Stomach (tissue), 9 donors: Measurements from ENCODE around the gene TGM1. TPM values are rescaled to one million over a fixed set of nuclear protein-coding genes. Genes with fewer than 3 reads are reported as not detected.

ENCODE experiments used
- DNase-seq, 2 donors: peaks; one replicate each; pipeline versions ENCODE4 v3.0.0 to v3.0.0-alpha.2; 2013 to 2019
- H3K27ac ChIP-seq, 5 donors: fragments of 200-600 bp in 4 of 5; sonication (generic) in 4 of 5; one replicate each; pipeline ENCODE4 v1.5.1; 2013 to 2019; ENCODE audit warnings: mild to moderate bottlenecking in 1 of 5, moderate library complexity in 1 of 5
- H3K27me3 ChIP-seq, 3 donors: fragments of 200-600 bp; sonication (generic); one replicate each; pipeline ENCODE4 v1.5.1; 2017 to 2019; ENCODE audit warnings: mixed run types in 1 of 3
- H3K36me3 ChIP-seq, 4 donors: fragments of 200-600 bp; sonication (generic); 1 replicate in 3 of 4; 2 replicates in 1 of 4; pipeline ENCODE4 v1.5.1; 2016 to 2019
- H3K4me1 ChIP-seq, 4 donors: fragments of 200-600 bp; sonication (generic); one replicate each; pipeline ENCODE4 v1.5.1; 2016 to 2019
- H3K4me3 ChIP-seq, 4 donors: fragments of 200-600 bp; sonication (generic) in 3 of 4; one replicate each; pipeline ENCODE4 v1.5.1; 2016 to 2019; ENCODE audit warnings: mild to moderate bottlenecking in 1 of 4
- H3K9me3 ChIP-seq, 4 donors: fragments of 200-600 bp; sonication (generic); one replicate each; pipeline ENCODE4 v1.5.1; 2016 to 2019
- EP300 ChIP-seq: sonication (generic); formaldehyde crosslinking; IDR thresholded peaks from one replicate; pipeline ENCODE4 v1.6.1; 2017; ENCODE audit warnings: antibody characterized with exemption
- POLR2A ChIP-seq, 4 donors: fragments of 450-650 bp; IDR thresholded peaks; one replicate each; pipeline ENCODE4 v1.6.1; 2016; ENCODE audit warnings: antibody characterized with exemption in 4 of 4, control low read depth in 2 of 4, mild to moderate bottlenecking in 1 of 4, moderate library complexity in 1 of 4
- POLR2AphosphoS5 ChIP-seq, 3 donors: sonication (generic); formaldehyde crosslinking; IDR thresholded peaks; one replicate each; pipeline ENCODE4 v1.6.1; 2016; ENCODE audit warnings: antibody characterized with exemption in 3 of 3
- WGBS, 5 donors: extraction: QIAGEN DNeasy Blood & Tissue Kit in 3 of 5; methylation state at CpG; one replicate each; pipeline versions ENCODE4 v1.1.5 to v1.1.7; 2013 to 2018; 5-methylcytosine and 5-hydroxymethylcytosine counted together
- intact Hi-C: fragments of 100-400 bp; cut with DNase I; formaldehyde crosslinking; loops from one replicate; pipeline ENCODE4 v1.15.1; 2023; ENCODE audit warnings: low total_unique reads
- polyA plus RNA-seq, 3 donors: library from polyadenylated mRNA; stranded (reverse); fragments of 200-250 nt; gene quantifications; one replicate each; pipeline ENCODE4 v1.2.3, GENCODE V29; 2013
- total RNA-seq, 5 donors: library from RNA; depleted of rRNA; stranded (reverse); fragments of >200 nt; gene quantifications; one replicate each; pipeline versions ENCODE4 v1.1.0 to v1.2.3, GENCODE V29; 2014 to 2016
- TF ChIP-seq, protein P1 (sequence below), 7 experiments: fragments of 450-650 bp in 4 of 7; fragments of 200-600 bp in 3 of 7; sonication (generic) in 3 of 7; IDR thresholded peaks; one replicate each; pipeline ENCODE4 v1.5.1; 2016 to 2019; ENCODE audit warnings: antibody characterized with exemption in 7 of 7, control low read depth in 2 of 7, mild to moderate bottlenecking in 1 of 7
- donor health status: healthy with polysubstance abuse.
- donor health status: Bipolar disorder and iron deficiency.
- donor health status: healthy.

The TGM1 gene
- total and polyA plus RNA-seq, 8 donors: 1.7 to 131 (median 5.1) TPM

GRCh38 chr14:24282736-24283135, 19.8 kb upstream of the TGM1 start:
- 76 to 100% (median 81%) methylated on average over 1 to 3 of the region's 3 CpGs for WGBS, 5 donors

GRCh38 chr14:24281636-24282035, 18.7 kb upstream of the TGM1 start:
- no peak for DNase-seq
- Histone ChIP-seq H3K27me3 (no peaks in the 10 kb centered on the region), H3K9me3 (no peaks in the 10 kb centered on the region), H3K4me1 (peaks cover 0 to 37% (median 3%) of the 10 kb centered on the region in 4 donors), H3K36me3 (no peaks in the 10 kb centered on the region), H3K4me3 (no peak overlapping the region), H3K27ac (no peak overlapping the region)
- TF ChIP-seq EP300: no peak
- no peak for TF ChIP-seq POLR2A (IDR thresholded peaks at IDR 0.05)
- TF ChIP-seq, protein P1, sequence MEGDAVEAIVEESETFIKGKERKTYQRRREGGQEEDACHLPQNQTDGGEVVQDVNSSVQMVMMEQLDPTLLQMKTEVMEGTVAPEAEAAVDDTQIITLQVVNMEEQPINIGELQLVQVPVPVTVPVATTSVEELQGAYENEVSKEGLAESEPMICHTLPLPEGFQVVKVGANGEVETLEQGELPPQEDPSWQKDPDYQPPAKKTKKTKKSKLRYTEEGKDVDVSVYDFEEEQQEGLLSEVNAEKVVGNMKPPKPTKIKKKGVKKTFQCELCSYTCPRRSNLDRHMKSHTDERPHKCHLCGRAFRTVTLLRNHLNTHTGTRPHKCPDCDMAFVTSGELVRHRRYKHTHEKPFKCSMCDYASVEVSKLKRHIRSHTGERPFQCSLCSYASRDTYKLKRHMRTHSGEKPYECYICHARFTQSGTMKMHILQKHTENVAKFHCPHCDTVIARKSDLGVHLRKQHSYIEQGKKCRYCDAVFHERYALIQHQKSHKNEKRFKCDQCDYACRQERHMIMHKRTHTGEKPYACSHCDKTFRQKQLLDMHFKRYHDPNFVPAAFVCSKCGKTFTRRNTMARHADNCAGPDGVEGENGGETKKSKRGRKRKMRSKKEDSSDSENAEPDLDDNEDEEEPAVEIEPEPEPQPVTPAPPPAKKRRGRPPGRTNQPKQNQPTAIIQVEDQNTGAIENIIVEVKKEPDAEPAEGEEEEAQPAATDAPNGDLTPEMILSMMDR (IDR thresholded peaks at IDR 0.05): no peak
- no peak for TF ChIP-seq POLR2AphosphoS5 (IDR thresholded peaks at IDR 0.05)
- 87 to 93% (median 91%) methylated on average over 7 of the region's 7 CpGs for WGBS, 5 donors
- intact Hi-C loops: no loop called here

More at GRCh38 chr14:24282736-24283135, 19.8 kb upstream of the TGM1 start:
- intact Hi-C loops: no loop called here
- no peaks in the 10 kb centered on the region for H3K9me3 ChIP-seq
- no peak for DNase-seq
- no peak for TF ChIP-seq POLR2A (IDR thresholded peaks at IDR 0.05)
- no peak for TF ChIP-seq EP300
- TF ChIP-seq, protein P1 (IDR thresholded peaks at IDR 0.05): no peak
- H3K27ac ChIP-seq: no peak overlapping the region
- H3K27me3 ChIP-seq: no peaks in the 10 kb centered on the region
- H3K4me3 ChIP-seq: no peak overlapping the region
- H3K36me3 ChIP-seq: no peaks in the 10 kb centered on the region
- H3K4me1 ChIP-seq: peaks cover 0 to 26% (median 3%) of the 10 kb centered on the region in 4 donors

DNA sequence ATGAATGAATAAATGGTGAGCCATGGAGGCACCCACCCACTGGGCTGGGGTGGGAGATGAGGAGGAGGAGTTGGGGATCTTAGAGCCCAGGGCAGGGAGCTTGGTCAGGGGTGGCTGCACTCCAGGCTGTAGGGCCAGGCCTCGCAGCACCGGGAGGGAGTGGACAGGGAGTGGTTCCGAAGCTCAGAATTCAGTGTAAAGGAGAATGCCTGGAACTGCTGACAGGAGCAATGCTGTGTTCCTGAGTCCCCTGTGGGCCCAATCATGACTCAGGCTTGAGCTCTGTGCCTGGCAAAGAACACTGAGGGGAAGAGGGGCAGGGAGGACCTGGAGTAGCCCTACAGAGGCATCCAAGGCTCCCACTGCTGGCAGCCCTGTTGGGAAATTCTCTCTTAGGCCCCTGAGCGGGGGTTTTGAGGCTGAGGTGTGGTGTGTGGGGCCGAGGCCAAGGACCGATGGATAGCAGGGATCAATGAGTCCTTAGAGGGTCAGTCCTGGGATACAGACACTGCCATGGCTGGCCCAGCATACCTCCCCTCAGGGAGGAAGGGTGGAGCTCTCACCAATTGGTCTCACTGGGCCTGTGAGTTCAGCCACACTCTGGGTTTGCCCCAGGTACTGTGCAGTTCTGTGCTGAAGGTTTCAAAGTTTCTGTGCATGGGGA, 18.0 kb upstream of the TGM1 start:
- intact Hi-C loops: no loop called here
- H3K9me3 ChIP-seq: no peaks in the 10 kb centered on the region
- 81 to 88% (median 86%) methylated on average over 4 to 6 of the region's 6 CpGs for WGBS, 5 donors
- H3K4me3 ChIP-seq: no peak overlapping the region
- H3K27me3 ChIP-seq: no peaks in the 10 kb centered on the region
- no peak for TF ChIP-seq POLR2A (IDR thresholded peaks at IDR 0.05)
- TF ChIP-seq EP300: no peak
- no peak for TF ChIP-seq POLR2AphosphoS5 (IDR thresholded peaks at IDR 0.05)
- TF ChIP-seq, protein P1 (IDR thresholded peaks at IDR 0.05): no peak
- H3K36me3 ChIP-seq: no peaks in the 10 kb centered on the region
- H3K27ac ChIP-seq: no peak overlapping the region
- DNase-seq: no peak
- peaks cover 0 to 42% (median 3%) of the 10 kb centered on the region in 4 donors for H3K4me1 ChIP-seq

GRCh38 chr14:24279301-24280186, 16.6 kb upstream of the TGM1 start:
- TF ChIP-seq POLR2AphosphoS5 (IDR thresholded peaks at IDR 0.05): no peak
- no peak for DNase-seq
- Histone ChIP-seq H3K27ac (no peak overlapping the region), H3K9me3 (no peaks in the 10 kb centered on the region), H3K27me3 (no peaks in the 10 kb centered on the region), H3K36me3 (no peaks in the 10 kb centered on the region), H3K4me1 (peaks cover 0 to 56% (median 4%) of the 10 kb centered on the region in 4 donors), H3K4me3 (no peak overlapping the region)
- WGBS, 5 donors: 67 to 77% (median 71%) methylated on average over 11 of the region's 11 CpGs
- intact Hi-C loops: no loop called here
